GM23248 (cell line): ENCODE data around the gene PIH1D2.

Experiments
- EZH2 ChIP-seq: fragments of 200-600 bp; sonication (generic); IDR thresholded peaks from 2 replicates; pipeline ENCODE4 v1.6.1; 2018; ENCODE audit warnings: antibody characterized with exemption, mild to moderate bottlenecking; ENCODE audit not compliant: insufficient read depth, poor library complexity, severe bottlenecking
- EZH2phosphoT487 ChIP-seq: fragments of 200-600 bp; sonication (generic); IDR thresholded peaks from 2 replicates; pipeline ENCODE4 v1.6.1; 2018; ENCODE audit warnings: antibody characterized with exemption, moderate library complexity, mild to moderate bottlenecking, low read depth; ENCODE audit not compliant: insufficient read depth

DNA sequence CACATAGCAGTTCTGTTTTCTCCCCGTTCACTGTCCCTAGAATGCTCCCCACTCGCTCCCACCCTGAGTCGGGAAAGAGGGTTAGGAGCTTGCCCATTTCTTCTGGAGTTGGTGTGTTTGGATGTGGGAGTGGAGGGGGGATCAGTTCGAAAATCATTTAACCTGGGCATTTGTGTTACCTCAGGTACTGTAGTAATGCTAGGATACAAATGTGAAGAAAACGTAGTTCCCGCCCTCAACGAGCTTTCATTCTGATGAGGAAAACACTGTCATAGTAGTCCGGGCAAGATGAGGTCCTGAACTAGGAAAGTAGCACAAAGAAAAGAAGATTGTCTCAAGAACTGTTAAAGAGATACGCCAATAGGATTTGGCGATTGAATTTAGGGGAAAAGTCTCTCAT lies 13.4 kb upstream of the PIH1D2 start:
- TF ChIP-seq EZH2 (no peak), EZH2phosphoT487 (no peak)
